ENCODE data around the gene SPATA2L.

SPATA2L gene

DNA sequence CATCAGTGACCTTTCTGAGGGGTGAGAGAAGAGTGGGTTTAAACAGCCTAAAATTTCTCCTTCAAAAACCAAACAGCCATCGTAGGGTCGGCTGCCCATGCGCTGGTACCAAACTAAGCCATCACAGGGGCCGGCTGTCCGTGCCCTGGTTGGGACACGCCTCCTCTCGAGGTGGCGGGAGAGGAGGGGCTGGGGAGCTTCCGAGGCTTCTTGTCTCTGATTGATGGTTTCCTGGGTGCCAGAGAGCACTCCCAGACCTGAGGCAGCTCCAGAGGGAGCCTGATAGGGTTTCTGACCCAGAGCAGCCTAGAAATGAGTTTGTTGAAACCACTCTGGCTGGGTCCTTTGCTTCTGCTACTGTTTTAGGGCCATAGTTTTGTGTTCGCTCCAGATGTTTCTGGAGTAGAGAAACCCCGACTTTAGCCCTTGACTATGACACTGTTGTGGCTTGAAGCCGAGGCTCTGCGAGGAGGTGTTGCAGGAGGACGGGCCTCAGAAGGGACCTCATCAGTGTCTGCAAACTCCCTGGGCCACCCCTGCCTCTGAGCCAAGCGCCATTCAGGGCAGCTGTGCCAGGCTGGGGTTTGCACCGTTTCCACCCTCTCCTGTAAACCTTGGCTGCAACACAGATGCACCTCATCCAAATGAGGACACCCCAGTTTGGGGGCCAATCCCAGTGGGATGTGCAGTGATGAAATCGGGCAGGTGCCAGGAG, 26.1 kb upstream of the SPATA2L start:
- DNase-seq: no peak

DNA sequence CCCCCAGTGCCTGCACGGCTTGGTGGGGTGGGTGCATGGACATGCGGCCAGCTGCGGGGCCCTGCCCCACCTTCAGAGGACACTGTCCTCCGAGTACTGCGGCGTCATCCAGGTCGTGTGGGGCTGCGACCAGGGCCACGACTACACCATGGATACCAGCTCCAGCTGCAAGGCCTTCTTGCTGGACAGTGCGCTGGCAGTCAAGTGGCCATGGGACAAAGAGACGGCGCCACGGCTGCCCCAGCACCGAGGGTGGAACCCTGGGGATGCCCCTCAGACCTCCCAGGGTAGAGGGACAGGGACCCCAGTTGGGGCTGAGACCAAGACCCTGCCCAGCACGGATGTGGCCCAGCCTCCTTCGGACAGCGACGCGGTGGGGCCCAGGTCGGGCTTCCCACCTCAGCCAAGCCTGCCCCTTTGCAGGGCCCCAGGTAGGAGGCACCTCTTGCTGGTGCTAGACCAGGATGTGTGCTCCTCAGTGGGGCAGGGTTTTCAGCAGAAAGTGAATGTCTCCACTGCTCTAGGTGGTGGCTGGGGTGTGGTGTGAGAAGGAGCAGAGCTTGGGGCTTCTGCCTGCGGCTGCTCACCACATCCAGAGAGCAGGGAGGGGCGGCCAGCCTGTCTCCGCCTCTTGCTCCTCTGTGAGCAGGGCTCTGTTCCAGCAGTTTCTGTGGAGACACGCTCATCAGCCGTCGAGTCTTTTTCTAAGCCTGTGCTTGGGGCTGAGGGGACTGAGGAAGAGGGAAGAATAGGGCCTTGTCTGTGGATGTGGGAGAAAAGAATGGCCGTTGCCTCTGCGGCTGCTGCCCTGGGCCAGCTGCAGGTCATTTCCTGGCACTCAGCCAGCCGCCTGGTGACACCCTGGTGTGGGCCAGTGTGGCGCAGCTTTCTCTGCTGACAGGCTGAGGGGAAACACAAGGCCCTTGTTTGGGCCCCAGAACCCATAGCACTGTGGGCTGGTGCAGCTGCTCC, 22.1 kb upstream of the SPATA2L start:
- no peak for DNase-seq

DNA sequence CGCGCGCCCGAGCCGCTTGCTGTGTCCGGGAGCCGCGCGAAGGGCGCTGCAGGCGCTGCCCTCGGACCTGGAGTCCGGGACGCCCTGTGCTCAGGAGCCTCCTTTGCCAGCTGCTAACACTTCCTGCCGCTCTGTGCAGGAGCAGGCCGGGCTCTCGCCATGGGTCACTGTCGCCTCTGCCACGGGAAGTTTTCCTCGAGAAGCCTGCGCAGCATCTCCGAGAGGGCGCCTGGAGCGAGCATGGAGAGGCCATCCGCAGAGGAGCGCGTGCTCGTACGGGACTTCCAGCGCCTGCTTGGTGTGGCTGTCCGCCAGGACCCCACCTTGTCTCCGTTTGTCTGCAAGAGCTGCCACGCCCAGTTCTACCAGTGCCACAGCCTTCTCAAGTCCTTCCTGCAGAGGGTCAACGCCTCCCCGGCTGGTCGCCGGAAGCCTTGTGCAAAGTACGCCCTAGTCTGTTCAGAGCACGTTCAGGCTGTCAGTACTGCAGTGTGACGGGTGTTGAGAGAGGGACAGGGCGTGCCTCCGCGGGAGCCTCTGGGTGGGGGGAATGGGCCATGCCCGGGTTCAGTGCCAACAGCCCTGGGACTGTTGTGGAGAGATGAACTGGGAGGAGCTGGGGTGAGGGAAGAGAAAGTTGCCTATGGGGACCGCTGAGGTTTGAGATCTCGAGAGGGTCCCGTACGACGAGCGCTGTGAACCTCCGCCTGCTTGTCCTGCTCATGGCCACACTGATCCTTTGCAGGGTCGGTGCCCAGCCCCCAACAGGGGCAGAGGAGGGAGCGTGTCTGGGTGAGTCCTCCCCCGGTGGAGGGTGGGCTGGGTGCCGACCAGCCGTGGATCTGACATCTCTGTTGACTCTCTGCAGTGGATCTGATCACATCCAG, 21.1 kb upstream of the SPATA2L start:
- DNase-seq: peak; percentile 39

DNA sequence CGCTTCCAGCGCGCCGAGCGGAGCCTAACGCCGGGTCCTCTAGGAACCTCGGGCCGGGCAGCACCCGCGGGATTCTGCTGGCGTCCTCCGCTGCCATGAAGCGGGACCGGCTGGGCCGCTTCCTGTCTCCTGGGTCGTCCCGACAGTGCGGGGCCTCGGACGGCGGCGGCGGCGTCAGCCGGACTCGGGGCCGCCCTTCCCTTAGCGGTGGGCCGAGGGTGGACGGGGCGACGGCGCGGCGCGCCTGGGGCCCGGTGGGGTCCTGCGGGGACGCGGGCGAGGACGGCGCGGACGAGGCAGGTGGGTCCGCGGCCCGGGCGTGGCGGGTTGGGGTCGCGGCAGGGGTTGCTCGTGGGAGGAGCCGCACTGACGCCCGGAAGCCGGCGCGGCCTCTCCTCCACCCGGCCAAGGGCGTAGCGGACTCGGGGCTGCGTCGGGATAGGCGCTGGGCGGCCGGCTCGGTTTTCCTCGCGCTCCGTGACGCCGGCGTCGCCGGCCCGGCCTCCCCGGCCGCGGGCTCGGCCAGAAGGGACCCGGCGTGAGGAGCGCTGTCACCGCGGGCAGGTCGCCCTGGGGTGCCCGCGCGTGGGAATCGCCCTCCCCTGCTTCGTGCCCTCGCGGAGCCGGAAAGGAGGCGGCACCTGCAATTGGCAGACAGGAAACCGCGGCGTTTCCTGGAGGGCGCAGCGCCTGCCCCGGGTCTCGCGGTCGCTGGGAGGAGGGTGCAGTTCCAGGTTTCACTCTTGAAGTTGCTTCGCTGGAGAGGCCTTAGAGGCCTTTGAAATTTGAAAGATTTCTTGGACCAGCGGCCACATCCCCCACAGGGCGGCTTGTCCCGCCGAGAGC, 20.3 kb upstream of the SPATA2L start:
- peak; percentile 83 for DNase-seq

DNA sequence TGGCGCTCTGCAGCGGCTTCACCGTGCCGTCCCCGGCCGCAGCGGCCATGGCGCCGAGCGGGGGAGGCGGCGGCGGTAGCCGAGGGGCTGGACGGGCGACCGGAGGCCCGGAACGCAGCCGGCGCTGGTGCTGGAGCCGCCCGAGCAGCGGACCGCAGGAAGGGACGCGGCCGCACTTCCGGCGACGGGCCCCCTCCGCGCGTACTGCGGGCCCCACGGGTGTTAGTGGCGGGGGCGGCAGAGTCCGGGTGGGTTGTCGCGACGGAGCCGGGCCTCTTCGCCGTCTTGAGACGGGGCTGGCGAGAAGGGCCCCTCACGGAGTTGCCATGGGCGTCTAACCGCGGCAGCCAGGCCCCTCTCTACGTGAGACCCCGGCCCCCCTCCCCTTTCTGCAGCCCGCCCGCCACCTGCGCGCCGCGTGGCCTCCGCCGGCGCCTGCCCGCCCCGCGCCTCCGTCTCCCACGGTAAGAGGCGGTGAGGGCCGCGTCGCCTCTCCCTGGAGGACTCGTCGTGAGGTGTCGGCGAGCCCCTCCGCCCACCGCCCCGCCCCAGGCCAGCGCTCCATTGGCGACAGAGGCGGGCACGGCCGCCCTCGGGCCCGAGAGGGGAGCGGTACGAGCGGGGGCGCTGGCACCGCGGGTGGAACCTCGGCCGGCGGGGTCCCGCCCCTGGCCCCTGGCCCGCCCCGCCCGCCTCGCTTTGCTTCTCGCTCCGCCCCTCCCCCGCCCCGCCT, 19.5 kb upstream of the SPATA2L start, which contains the start of the genes VPS9D1 and ZNF276:
TSS of gene VPS9D1 (minus strand) at position 86 of the 733 bp plus-strand sequence. CDS start at position 49, 37 bp downstream.
TSS of gene ZNF276 (plus strand) at position 725 of the 733 bp plus-strand sequence. CDS start 104 bp downstream, outside the sequence.
- peak; percentile 40 for DNase-seq

DNA sequence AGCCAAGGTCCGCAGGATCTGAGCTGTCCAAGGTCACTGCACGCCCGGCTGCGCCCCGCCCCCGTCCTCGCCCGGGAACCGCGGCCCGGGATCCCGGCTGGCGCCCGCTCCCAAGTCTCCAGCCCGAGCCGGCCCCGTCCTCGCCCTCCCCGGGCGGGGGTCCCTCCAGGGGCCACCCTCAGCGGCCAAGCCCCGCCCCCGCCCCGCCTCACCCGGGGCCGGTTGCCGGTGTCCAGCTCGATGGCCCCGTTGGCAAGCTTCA, 19.0 kb upstream of the SPATA2L start:
- DNase-seq: peak; percentile 40

DNA sequence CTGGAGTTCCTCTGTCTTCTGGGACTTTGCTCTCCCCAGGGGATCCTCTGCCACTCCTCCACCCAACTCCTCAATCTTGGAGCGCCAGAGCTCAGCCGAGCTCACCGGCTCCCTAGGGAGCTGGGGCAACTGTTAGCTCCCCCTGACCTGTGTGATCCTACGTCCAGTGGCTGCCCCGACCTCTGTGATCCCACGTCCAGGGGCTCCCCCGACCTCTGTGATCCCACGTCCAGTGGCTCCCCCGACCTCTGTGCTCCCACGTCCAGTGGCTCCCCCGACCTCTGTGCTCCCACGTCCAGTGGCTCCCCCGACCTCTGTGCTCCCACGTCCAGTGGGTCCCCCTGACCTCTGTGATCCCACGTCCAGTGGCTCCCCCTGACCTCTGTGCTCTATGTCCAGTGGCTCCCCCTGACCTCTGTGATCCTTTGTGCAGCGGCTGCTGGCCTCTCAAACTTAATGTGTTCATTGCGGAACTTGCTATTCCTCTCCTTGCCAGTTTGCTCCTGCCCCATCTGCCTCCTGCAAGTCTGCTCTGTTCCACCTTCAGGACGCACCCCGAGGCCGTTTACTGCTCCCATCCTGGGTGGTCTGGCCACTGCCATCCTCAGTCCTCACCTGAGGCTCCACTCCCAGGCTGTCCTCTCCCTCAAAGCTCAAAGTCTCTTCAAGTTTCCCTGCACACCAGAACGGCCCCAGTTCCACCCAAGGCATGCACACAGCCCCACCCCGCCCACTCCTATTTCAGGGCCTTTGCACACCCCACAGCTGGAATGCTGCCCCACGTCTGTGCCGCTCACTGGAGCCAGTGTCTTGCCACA, 16.4 kb upstream of the SPATA2L start:
- no peak for DNase-seq

DNA sequence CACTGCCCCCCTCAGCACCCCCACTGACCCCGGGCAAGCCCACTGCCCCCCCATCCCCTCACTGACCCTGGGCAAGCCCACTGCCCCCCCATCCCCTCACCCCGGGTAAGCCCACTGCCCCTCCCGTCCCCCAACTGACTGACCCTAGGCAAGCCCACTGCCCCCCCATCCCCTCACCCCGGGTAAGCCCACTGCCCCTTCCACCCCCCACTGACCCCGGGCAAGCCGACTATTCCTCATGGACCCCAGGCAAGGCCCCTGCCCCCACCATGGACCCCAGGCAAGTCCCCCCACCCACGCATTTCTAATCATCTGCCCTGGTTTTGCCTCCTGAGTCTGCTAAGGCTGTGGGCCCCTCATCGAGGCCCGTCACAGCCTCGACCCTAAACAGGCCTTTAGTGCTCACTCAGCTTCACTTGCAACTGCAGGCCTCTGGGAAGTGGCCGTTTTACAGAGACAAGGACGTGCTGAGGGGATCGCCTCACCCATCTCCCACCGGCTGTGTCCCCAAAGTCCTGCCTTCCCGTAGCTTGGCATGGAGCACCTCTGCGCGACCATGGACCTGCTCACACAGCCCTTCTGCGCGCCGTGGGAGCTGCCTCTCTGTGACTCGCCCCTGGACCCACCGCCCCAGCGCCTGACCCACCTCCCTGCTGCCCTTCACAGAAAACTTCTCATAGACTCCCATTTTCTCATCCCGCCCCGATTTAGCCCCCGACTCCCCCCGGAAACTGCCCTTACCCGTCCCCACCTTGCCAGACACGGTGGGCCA, 15.6 kb upstream of the SPATA2L start:
- DNase-seq: no peak

DNA sequence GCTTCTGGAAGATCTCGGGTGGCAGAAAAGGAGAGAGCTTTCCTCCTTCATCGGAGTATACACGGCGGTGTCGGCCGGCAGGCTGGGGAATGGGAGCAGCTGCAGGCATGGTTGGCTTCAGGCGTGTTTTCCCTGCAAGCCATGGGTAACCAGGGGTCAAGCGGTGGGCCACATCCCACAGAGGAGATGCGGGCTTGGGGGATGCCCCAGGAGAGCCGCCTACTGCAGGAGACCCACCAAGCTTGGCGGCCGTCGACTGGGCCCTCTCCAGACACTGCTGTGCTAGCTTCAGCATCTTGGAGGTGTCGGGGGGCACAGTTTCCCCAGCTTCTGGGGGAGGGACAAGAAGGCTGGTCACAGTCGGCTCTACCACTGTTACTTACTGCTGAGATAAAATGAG, 15.0 kb upstream of the SPATA2L start:
- no peak for DNase-seq

DNA sequence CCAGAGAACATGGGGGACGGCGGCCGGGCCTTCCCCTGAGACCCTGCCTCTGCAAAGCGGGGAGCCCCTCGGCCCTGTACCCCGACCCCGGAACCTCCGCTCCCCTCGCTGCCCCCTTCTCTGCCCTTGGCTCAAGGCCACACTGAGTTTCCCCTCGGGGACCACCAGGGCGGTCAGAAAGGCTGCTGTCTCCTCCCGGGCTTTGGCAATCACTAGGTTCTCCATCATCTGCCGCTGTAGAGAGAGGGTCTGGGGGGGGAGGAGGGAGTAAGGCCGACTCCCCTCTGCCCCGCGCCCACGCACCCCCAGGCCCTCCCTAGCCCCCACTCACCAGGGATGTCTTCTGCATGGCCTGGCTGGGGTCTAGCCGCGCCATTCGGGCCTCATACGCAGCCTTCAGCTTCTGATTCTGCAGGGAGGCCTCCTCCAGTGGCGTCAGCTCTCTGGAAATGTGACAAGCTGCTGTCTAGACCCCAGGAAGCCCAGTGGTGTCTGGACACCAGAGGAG, 10.8 kb upstream of the SPATA2L start:
- no peak for DNase-seq

DNA sequence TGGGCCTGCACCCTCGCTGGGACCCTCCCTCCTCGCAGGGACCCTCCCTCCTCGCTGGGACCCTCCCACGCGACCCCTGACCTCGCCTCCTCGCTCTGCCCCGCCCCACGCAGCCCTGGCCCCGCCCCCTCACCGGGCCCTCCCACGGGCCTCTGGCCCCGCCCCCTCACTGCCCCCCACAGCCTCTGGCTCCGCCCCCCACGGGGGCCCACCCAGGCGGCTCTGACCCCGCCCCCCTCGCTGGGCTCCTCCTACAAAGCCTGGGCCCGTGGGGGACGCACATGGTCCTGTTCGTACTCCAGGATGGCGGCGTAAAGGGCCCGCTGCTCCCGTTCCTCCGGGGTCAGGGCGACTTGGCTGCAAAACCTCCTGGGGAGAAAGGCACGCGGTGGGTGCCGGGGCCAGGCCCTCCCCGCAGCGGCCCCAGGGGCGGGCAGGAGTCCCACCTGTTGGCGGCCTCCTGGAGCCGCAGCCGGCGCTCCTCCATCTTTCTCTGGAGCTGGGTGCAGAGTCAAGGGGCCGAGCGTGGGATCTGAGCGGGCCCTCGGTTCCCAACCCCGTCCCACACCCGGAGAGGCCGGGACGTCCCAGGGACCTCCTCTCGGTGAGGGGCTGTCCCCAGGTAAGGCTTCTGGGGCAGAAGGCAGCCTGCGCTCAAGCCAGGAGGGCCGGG, 10.2 kb upstream of the SPATA2L start:
- peak; percentile 49 for DNase-seq

DNA sequence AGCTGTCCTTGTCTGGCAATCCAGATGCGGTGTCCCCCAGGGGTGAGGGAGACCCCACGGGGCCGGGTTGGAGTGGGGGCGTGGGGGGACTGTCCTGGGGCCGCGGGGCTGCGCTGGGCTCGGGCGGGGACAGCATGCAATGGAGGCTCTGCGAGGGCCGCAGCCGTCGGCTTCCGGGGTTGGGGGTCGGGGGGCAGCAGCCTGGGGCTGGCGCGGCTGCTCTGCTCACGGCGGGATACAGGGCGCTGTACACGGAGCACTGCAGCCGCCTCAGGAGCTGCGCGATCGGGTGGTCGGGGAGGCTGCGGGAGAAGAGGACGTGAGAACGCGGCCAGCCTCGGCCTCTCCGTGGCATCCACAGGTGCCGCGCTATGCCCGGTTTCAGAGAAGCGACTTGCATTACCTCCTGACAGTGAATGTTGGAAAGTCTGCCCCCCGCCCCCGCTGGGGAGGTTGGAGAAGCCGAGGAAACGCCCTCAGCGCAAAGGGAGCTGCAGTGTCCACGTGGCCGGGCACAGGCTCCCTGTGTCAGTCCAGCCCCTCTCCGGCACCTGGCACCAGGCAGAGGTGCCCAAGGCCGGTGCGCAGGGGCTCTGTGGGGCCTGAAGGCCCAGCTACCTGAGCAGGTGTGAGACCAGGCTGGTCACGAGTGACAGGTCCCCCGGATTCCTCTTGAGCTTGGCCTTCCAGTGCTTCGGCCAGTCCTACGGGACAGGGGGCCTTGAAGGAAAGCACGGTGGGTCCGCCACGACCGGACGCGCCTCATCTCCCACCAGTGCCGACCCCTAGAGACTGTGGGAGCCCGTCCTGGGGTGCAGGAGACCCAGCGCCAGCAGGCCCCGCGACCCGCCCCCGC, 9.4 kb upstream of the SPATA2L start:
- DNase-seq: no peak

DNA sequence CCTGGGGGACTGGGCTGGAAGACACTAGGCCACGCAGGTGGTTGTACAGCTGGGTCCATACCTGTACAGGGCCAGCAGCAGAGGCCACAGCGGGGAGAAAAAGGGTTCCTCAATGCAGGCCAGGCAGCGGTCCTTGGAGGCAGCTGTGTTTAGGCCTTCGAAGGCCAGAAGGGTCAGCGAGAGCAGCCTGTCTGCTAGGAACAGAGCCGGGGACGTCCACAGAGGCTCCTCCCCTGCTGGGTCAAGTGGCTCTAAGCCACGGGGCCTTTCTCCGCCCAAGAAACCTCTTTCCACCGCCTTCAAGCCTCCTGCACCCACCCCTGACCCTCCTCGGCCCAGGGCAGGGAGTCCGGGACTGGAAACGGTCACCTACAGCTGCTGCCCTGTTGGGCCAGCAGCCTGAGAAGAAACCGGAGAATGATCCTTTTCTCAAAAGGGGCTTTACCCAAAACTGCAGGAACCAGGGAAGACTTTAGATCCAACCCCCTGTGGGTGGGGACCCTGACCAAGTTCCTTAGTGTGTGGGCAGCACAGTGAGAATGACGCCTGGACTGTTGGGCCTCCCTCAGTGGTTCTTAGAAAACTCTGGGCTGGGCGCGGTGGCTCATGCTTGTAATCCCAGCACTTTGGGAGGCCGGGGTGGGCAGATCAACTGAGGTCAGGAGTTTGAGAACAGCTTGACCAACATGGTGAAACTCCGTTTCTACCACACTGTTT, 8.4 kb upstream of the SPATA2L start:
- DNase-seq: no peak

DNA sequence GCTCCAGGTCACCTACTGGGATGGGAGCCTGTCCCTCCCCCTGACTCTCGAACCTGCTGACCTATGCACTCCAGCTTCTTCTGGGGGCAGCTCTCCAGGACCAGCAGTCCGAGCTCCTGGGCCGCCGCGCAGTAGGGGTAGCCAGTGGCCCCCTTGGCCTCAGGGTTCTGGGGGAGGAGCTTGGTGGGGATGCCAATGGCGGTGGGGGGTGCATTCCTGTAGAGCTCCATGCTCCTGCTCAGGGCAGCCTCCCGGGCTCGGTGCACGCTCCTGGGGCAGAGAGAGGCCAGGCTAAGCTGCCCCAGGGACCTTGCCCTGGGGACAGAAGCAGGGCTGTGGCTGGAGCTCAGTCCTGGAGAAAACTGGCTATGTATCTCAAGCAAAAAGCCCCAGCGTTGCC, 7.7 kb upstream of the SPATA2L start:
- DNase-seq: no peak

DNA sequence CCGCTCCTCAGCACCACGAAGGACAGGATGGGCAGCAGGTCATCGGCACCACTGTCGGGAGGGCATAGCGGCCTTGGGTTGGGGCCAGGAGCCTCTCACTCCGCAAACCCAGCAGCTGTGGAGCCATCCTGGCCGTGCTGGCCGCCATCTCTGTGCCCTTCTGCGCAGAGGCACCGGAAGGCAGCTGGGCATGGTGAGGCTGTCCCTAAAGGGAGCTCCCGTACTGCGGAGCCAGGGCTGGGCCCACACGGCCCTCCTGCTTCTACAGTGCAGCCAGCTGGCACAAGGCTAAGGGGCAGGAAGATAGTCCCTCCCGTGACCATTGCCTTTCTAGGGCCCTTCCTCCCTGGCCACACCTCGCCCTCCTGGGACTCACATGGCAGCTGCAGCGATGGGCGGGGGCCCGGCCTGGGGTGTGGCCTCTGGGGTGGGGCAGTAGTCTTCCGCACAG, 7.0 kb upstream of the SPATA2L start:
- no peak for DNase-seq

DNA sequence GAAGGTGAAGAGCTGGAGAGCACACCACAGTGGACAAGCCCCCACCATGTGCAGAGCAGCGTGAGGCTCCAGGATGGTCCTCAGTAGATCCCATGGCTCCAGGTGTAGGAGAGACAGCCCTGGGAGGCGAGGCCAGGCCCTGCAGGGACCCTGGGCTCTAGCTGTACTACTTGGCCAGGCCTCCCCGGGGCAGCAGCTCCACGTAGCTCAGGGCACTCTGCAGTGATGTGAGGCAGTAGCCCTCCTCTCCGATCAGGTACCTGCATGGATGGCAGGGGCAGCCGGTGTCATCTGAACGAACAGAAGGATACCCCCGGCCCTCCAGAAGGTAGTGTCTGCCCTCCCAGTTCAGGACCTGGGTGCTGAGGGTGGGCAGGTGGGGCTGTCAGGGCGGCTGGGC, 6.2 kb upstream of the SPATA2L start:
- DNase-seq: no peak

Data from KG1 (cell line).